Renal cortical epithelial cell (primary cell): ENCODE results near the gene RHEB. TPM values are rescaled to one million over a fixed set of nuclear protein-coding genes. Genes with fewer than 3 reads are reported as not detected.
A peak's percentile ranks its signal among the peaks of the same experiment; 100 is the strongest.

Experiments
- DNase-seq: peaks from one replicate; pipeline ENCODE4 v3.0.0-alpha.2; 2011; ENCODE audit warnings: low read depth
- total RNA-seq: library from RNA; depleted of rRNA; stranded (reverse); fragments of >200 nt; gene quantifications from 2 replicates; pipeline ENCODE4 v1.2.3, GENCODE V29; 2014

Gene RHEB
- total RNA-seq, 1 donor from 2014 or later: 84.8 TPM

DNA sequence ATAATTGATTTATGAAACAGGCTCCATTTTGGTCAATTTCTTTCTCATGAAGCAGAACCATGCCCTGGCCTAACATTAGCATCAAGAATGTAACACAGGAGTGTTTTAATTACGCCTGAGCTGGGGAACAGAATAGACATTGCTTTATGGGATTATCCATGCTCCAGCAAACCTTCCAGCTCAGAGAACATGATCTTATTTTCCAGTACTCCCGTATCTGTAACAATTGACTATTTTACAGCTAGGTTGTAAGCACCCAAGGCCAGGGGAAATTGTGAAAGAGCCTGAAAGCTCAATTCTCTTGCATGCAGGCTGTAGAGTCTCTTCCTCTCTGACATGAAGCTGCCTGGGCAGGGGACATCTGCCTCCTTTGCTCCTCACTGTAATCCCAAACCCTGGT, 49.0 kb downstream of the RHEB start:
- DNase-seq: no peak

DNA sequence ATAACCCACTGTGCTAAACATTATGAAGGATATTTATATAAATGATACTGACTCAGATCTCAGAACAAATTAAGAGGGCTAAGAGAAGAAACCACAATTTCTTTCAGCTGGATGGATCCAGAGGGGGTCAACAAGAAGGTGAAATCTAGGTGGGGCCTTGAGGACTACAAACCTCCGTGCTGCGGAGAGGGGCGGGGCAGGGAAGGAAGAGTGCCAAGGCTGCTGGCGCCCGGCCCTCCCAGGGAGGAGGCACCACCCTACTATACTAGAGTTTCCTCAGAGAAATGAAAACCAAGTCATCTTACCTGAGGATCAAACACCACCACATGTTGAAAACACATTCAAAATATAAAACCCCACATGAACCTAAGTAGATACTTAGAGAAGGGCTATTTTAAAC, 50.4 kb downstream of the RHEB start:
- no peak for DNase-seq

DNA sequence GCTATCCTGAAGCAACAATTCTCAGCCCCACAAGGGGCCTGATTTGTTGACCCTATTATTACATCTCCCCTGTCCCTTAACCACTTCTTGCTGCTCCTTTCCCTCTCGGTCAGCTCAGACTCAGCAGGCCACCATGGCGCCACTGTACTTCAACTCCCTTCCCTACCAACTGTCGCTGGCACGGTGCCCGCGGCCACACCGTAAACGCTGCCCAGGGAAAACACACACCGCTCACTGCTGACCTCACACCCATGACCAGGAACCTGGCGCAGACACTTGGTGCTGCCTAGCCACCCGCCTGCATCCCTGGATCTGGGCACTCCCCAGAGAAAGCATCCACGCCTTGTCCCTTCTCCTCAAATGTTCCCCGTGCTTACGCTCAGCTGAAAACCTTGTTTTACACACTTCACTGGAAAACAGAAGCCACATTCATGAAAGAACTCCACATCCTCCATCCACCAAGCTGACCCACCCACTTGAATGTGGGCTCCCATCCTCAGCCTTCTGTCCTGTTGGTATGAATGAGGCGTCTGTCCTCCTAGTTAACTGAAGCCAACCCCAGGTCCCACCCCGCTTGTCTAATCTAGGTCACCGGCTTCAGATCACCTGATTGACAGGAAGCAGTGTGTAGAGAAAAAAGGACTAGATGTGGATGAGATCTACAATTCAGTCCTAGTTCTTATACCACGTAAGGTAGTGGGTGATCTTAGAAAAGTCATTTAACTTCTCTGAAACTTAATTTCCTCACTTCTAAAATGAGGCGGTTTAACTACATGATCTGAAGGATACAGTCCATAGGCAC, 51.3 kb downstream of the RHEB start:
- no peak for DNase-seq

DNA sequence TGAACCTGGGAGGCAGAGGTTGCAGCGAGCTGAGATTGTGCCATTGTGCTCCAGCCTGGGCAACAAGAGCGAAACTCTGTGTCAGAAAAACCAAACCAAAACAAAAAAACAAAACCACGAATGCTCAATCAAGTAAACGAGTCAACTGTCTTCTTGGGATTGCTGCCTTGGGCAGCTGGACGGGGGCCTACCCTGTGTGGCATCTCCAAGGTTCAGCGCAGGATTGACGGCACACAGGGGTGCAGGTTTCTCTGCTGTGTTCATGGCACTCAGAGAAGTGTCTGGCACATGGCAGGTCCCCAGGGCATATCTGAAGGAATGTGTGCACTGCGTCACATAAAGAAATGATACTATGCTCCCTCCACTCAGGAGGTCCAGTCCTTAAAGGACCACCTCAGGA, 54.5 kb downstream of the RHEB start:
- DNase-seq: no peak

DNA sequence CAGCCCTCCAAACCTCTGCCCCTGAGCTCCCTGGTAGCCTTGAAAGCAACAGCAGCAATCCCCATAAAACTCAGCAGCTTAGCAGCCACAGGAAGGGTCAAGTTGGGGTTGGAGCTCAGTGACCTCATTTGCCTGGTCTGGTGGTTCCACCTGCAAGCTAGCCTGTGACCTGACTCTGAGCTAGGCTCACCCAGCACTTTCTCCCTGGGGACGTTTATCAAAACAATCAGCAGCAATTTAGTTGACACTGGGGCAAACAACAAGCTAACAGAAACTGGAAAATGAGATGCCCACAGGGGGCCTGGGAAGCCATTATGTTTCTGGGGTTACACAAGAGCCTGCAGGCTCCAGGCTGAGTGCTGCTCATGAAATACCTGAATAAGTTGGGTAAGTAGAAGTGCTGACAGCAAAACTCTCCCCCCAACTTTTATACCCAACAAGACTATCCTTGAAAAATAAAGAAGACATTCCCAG, 57.4 kb downstream of the RHEB start:
- no peak for DNase-seq

DNA sequence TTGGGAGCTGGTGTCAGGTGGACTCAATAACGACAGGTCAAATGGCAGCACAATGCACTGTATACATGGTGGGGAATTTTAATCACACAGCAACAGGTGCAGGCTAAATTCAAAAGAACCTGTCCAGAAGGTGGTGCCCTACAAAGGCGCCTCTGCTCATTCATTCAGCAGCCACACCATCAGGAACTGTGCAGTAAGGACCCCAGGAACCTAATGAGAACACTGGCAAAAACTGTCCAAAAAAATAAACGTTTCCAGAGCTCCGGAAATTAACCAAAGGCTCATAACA, 57.8 kb downstream of the RHEB start:
- DNase-seq: no peak

DNA sequence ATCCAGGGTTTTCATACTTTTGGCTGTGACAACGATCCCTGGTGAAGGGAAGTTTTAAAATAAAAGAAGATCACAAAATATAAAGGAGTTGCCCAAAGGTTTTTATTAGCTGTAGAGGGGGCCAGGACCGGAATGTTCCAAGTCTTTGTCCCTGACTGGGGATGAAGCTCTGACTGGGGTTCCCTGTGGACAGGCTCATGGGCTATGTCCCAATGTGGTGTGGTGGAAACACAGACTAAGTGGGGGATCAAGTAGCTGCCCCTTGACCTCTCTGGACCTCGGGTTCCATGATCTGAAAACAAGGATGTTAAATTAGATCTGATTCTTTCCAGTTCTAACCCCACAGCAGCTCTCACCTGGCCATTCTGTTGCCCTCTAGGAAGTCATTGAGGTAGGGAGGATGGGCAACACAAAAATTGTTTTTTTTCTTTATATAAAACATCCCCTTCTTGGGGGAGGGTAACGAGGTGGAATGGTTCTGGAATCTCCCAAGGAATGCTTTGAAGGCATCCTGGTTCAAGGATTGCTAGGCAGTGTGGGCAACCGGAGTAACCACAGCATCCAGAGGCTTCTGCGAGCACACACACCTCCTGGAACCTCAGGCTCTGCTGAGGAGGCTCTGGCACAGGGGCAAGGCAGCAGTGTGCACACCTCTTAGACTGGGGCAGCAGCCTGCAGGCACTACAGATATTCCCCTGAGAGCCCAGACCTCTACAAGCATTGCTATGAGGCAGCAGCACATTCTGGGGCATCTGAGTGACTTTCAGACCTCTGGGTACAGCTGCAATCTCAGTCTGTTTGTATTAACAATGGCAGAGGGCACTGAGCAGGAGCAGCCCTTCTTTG, 58.4 kb downstream of the RHEB start:
- peak; percentile 27 for DNase-seq

DNA sequence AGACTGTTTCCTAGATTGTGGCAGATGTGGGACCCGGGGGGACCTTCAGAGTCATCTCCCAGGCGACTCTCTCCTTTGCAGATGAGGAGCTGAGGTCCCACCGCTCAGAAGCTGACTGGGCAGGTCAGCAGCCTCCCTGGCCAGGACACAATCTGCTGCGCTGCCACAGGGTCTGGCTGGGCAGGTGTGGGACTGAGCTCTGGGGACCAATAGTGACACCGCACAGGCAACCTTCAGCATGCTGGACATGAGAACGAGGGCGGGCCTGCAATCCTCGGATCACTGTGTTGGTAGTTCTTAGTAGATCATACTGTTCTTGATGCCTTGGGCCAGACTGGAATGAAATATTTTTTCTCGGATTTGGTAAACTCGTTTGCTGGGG, 59.2 kb downstream of the RHEB start:
- no peak for DNase-seq

DNA sequence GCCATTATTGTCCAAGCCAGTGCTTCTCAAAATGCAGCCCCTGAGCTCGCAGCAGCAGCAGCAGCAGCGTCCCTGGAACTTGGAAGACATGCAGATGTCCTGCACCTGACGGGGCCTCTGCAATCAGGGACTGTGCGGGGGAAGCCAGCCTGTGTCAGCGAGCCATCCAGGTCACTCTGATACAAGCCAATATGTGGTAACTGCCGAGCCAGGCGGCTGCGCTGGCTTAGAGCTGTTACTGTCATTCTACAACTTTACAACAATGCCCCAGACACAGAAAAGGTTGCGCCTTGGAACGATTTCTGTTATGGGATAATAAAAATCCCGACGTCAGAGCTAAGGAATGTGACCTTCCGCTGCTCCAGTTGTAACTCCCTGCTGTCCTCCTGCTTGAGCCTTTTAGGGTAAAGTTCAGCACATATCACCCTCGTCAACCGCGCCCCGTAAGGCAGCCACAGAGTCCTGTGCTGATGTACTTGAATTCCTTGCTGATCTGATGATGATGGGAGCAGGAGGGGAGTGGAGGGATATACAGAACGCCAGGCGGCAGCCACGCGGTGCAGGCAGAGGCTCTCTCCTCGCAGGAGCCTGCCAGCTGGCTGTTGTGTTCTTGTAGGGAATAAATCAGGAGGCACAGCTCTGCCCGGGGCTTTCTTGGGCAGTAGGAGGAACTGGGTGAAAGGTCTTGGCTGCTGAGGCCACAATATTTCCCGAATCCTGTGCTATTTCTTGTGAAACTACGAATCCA, 59.8 kb downstream of the RHEB start:
- peak; percentile 87 for DNase-seq

DNA sequence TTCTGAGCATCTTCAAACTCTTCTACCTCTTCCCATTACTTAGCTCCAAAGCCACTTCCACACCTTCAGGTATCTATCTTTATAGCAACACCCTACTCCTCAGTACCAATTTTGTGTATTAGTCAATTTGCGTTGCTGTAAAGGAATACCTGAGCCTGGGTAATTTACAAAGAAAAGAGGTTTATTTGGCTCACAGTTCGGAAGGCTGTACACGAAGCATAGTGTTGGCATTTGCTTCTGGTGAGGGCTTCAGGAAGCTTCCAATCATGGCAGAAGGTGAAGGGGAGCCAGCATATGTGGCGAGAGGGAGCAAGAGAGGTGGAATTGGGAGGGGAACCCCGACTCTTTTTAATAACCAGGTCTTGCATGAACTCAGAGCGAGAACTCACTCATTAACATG, 62.2 kb downstream of the RHEB start:
- DNase-seq: no peak

DNA sequence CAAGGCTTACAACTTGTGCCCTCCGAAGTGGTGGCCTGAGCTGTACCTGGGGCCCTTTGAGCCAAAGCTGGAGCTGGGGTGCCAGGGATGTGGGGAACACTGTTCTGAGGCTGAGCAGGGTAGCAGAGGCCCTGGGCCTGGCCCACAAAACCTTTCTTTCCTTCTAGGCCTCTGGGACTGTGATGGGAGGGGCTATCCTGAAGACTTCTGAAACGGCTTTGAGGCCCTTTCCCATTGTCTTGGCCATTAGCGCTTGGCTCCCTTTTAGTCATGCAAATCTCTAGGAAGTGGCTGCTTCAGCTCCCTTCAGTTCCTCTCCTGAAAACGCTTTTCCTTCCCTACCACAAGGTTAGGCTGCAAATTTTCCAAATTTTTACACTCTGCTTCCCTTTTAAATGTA, 62.9 kb downstream of the RHEB start:
- DNase-seq: no peak

DNA sequence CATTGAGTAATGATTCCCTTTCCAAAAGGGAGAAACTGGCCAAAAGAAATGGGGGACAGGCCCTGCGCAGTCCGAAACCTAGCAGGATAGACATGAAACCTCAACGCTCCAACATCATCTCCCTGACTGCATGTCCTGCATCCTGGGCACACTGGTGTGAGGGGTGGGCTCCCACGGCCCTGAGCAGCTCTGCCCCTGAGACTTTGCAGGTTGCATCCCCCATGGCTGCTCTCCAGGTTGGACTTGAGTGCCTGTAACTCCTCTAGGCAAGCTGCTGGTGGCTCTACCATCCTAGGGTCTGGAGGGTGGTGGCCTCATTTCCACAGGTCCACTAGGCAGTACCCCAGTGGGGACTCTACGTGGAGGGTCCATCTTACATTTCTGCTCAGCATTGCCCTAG, 63.4 kb downstream of the RHEB start:
- DNase-seq: no peak

DNA sequence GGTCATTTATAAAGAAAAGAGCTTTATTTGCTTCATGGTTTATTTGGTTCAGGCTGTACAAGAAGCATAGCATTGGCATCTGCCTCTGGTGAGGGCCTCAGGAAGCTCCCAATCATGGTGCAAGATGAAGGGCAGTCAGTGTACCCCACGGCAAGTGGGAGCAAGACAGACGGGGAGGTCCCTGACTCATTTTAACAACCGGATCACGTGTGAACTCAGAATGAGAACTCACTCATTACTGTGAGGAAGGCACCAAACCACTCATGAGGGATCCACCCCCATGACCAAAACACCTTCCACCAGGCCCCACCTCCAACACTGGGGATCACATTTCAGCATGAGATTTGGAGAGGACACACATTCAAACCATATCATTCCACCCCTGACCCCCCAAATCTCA, 64.0 kb downstream of the RHEB start:
- DNase-seq: no peak

DNA sequence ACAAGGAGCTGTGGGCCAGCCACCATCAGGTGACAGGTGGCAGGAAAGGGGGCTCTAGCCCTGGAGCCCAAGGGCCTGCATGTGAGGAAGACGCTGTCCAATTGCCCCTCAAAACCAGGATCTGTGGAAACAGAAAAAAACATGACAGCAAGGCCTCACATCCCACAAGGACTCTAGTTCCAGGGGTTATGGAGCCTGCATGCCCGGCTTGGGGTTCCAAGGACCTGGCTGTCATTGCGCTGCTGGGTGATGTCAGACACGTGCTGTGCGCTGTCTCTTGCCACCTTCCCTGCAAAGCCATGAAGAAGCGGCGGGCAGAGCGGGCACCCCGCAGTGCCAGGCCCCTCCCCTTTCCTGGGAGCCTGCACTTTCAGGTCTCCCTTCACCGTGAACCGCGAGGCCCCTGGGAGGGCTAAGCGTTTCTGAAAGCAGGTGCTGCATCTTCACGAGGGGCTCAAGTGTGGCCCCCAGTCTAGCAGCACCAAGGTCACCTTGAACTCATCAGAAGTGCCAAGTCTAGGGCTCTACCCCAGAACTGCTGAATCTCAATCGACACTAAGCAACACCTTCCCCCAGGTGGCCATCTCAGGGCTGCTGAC, 64.7 kb downstream of the RHEB start:
- no peak for DNase-seq

DNA sequence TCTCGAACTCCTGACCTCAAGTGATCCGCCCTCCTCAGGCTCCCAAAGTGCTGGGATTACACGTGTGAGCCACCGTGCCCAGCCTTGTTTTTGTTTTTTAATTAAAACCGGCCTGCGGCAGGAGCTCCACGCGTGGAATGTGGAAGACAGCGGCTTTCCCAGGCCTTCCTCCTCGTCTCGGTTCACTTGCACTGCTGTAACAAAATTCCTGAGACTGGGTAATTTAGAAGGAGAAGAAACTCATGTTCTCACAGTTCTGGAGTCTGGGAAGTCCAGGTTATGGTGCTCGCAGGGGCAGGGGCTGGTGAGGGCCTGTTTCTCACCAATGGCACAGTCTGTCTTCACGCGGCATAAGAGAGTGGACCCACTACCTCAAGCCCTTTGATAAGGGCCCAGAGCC, 65.4 kb downstream of the RHEB start:
- DNase-seq: peak; percentile 76

DNA sequence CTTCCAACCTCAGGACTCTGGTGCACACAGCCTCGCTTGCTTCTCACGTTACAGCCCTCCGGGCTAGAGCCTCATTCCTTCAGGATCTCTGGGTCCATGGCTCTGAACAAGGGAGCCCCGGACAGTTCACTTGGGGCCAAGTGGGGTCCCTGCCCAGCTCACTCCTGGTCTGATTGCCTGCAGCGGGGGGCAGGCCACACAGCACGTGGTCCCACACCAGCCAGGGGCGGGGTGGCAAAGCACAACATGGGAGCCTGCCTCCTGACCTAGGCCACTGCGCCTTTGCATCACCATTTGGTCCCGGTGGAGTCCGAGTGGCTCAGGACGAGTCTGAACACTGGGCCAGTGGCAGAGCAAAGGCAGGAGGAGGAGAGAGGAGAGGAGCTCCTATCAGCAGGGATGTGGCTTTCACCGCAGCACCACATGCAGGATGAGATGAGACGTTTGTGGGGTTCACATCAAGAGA, 66.3 kb downstream of the RHEB start:
- no peak for DNase-seq

DNA sequence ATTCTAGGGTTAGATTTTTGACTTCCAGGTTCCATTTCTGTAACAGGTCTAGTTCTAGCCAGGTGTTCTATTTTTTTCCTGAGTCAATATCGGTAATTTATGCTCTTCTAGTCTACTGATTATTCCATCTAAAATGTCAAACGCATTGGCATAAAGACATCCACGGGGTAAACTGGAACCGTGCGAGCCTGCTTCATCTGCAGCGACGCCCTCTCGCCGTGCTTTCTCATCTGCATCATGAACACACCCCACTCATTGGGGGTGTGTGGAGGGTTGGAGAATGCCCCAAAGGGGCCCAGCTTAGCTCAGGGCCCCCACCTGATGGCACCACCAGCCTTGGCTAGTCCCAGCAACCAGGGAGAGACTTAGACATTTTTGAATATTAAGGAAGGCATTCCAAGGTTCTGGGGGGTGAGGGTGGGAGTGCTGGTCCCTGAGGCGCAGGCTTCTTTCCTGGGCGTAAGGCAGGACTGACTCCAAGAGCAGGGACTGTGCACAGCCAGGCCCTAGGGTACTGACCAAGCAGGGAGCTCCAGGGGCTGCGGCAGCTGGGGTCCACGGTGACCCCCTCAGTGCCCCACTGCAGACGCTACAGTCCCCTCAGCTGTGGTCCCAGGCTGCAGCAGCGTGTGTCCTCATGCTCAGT, 66.9 kb downstream of the RHEB start:
- DNase-seq: no peak

DNA sequence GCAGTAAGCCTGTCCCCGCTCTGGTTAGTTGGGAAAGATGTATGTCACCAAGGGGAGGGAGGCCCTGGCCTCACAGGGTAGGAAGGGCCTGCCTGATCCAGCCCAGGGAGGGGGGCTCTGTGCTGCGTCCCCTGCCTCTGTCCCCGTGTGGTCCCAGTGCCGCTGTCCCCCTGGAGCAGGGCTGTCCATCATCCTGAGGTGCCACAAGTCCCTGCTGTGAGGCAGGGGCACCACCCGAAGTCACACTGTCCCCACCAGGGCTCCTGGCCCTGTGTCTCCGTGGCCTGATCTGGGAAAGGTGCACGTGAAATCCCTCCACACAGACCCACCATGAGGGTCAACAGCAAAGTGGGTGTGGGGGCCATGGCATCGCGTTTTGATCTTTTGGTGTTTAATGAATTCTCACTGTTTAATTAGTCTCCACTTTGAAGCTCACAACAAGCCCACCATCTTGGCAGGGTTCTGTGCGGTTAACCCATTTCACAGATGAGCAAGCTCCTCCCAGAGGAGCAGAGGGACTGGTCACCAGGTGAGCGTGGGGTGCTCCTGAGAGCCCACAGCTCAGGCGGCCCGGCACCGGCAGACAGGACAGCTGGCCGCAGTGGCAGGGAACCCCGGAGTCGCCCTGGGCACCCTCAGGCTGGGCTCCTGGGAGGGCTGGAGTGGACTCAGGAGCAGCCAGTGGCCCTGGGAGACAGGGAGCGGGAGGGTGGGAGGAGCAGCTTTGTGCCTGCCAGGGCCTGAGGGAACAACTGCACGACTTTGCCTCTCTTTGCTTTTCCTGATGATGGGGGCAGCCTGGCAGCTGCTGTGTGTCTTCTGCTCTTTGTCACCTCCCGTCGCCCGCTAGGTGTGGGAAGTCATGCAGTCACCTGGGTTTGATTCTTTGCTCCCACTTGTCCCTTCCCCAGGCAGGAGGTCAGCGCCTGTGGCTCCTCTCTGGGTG, 67.8 kb downstream of the RHEB start:
- no peak for DNase-seq

DNA sequence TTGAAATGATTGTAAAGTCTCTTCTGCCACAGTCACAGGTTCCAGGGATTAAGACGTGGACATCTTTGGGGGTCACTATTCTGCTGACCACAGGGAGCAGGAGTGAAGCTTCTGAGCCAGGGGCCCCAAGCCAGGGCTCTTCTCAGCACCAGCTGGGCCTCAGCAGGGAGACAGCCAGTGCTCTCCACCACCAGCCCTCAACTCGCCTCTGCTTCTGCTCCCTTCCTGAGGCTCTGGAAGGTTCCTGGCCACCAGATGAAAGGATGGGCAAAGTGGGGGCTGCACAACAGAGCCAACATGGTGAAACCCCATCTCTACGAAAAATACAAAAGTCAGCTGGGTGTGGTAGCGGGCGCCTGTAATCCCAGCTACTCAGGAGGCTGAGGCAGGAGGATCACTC, 68.5 kb downstream of the RHEB start:
- no peak for DNase-seq

DNA sequence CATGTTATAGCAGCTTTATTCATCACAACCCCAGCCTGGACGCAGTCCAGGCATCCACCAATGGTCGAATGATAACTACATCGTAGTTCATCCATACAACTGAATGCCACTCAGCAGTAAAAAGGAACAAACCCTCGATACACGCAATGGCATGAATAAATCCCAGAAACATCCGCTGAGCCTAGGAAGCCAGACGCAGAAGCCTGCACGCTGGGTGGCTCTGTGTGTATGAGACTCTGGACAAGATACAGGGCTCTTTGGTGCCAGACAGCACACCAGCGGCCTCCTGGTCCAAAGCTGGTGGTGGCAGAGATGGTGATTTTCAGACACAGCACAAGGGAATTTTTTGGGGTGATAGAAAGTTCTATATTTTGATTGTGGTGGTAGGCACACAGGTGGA, 69.7 kb downstream of the RHEB start:
- DNase-seq: no peak
